ENCODE results near the gene ARFRP1.

The ARFRP1 gene

GRCh38 chr20:63668351-63668750 is 39.4 kb downstream of the ARFRP1 start:
- Histone ChIP-seq H3K36me3 (ENCODE audit: insufficient read depth, insufficient read length, low read length) (peaks cover 78% of the 10 kb centered on the region), H3K9ac (ENCODE audit: insufficient read length, low read depth) (no peak overlapping the region), H3K27me3 (ENCODE audit: insufficient read depth, insufficient read length) (no peaks in the 10 kb centered on the region), H3K9me3 (ENCODE audit: insufficient read depth, low read length) (no peaks in the 10 kb centered on the region), H3K4me1 (ENCODE audit: insufficient read depth, insufficient read length) (peaks cover 2% of the 10 kb centered on the region), H3K4me3 (ENCODE audit: insufficient read length, low read depth) (no peak overlapping the region)
- TF ChIP-seq ZNF274 (IDR thresholded peaks at IDR 0.05; ENCODE audit: low read depth, low read length) (no peak), SUZ12 (IDR thresholded peaks at IDR 0.05; ENCODE audit: extremely low read depth, insufficient read depth, insufficient read length) (no peak), YY1 (IDR thresholded peaks at IDR 0.05; ENCODE audit: insufficient read depth, insufficient read length) (no peak)
- DNase-seq (ENCODE audit: low read depth, low spot score), result no peak

GRCh38 chr20:63667858-63668257 is 39.9 kb downstream of the ARFRP1 start:
- Histone ChIP-seq H3K9me3 (ENCODE audit: insufficient read depth, low read length) (no peaks in the 10 kb centered on the region), H3K9ac (ENCODE audit: insufficient read length, low read depth) (no peak overlapping the region), H3K27me3 (ENCODE audit: insufficient read depth, insufficient read length) (no peaks in the 10 kb centered on the region), H3K36me3 (ENCODE audit: insufficient read depth, insufficient read length, low read length) (peaks cover 82% of the 10 kb centered on the region), H3K4me3 (ENCODE audit: insufficient read length, low read depth) (no peak overlapping the region), H3K4me1 (ENCODE audit: insufficient read depth, insufficient read length) (peaks cover 2% of the 10 kb centered on the region)
- no peak for DNase-seq (ENCODE audit: low read depth, low spot score)
- TF ChIP-seq ZNF274 (IDR thresholded peaks at IDR 0.05; ENCODE audit: low read depth, low read length) (no peak), YY1 (IDR thresholded peaks at IDR 0.05; ENCODE audit: insufficient read depth, insufficient read length) (no peak), SUZ12 (IDR thresholded peaks at IDR 0.05; ENCODE audit: extremely low read depth, insufficient read depth, insufficient read length) (no peak)

GRCh38 chr20:63665708-63666107 is 42.1 kb downstream of the ARFRP1 start:
- H3K4me3 ChIP-seq (ENCODE audit: insufficient read length, low read depth), result no peak overlapping the region
- TF ChIP-seq SUZ12 (IDR thresholded peaks at IDR 0.05; ENCODE audit: extremely low read depth, insufficient read depth, insufficient read length), result no peak
- no peak for TF ChIP-seq ZNF274 (IDR thresholded peaks at IDR 0.05; ENCODE audit: low read depth, low read length)
- TF ChIP-seq YY1 (IDR thresholded peaks at IDR 0.05; ENCODE audit: insufficient read depth, insufficient read length), result no peak
- no peaks in the 10 kb centered on the region for H3K4me1 ChIP-seq (ENCODE audit: insufficient read depth, insufficient read length)
- DNase-seq (ENCODE audit: low read depth, low spot score), result no peak
- H3K9me3 ChIP-seq (ENCODE audit: insufficient read depth, low read length), result no peaks in the 10 kb centered on the region
- H3K9ac ChIP-seq (ENCODE audit: insufficient read length, low read depth), result no peak overlapping the region
- no peaks in the 10 kb centered on the region for H3K27me3 ChIP-seq (ENCODE audit: insufficient read depth, insufficient read length)
- H3K36me3 ChIP-seq (ENCODE audit: insufficient read depth, insufficient read length, low read length), result peaks cover 88% of the 10 kb centered on the region

- Histone ChIP-seq H3K9ac (ENCODE audit: insufficient read length, low read depth) (no peak overlapping the region), H3K9me3 (ENCODE audit: insufficient read depth, low read length) (no peaks in the 10 kb centered on the region), H3K4me3 (ENCODE audit: insufficient read length, low read depth) (no peak overlapping the region), H3K36me3 (ENCODE audit: insufficient read depth, insufficient read length, low read length) (peaks cover 90% of the 10 kb centered on the region), H3K27me3 (ENCODE audit: insufficient read depth, insufficient read length) (no peaks in the 10 kb centered on the region), H3K4me1 (ENCODE audit: insufficient read depth, insufficient read length) (no peaks in the 10 kb centered on the region)
- DNase-seq (ENCODE audit: low read depth, low spot score), result no peak
- no peak for TF ChIP-seq SUZ12 (IDR thresholded peaks at IDR 0.05; ENCODE audit: extremely low read depth, insufficient read depth, insufficient read length)
- no peak for TF ChIP-seq YY1 (IDR thresholded peaks at IDR 0.05; ENCODE audit: insufficient read depth, insufficient read length)
- TF ChIP-seq ZNF274 (IDR thresholded peaks at IDR 0.05; ENCODE audit: low read depth, low read length), result no peak
Observed at GRCh38 chr20:63664861-63665594, 42.7 kb downstream of the ARFRP1 start.

- Histone ChIP-seq H3K27me3 (ENCODE audit: insufficient read depth, insufficient read length) (no peaks in the 10 kb centered on the region), H3K9ac (ENCODE audit: insufficient read length, low read depth) (no peak overlapping the region), H3K36me3 (ENCODE audit: insufficient read depth, insufficient read length, low read length) (peaks cover 95% of the 10 kb centered on the region), H3K4me3 (ENCODE audit: insufficient read length, low read depth) (no peak overlapping the region), H3K9me3 (ENCODE audit: insufficient read depth, low read length) (no peaks in the 10 kb centered on the region), H3K4me1 (ENCODE audit: insufficient read depth, insufficient read length) (peaks cover 3% of the 10 kb centered on the region)
- DNase-seq (ENCODE audit: low read depth, low spot score), result no peak
- TF ChIP-seq YY1 (IDR thresholded peaks at IDR 0.05; ENCODE audit: insufficient read depth, insufficient read length) (no peak), SUZ12 (IDR thresholded peaks at IDR 0.05; ENCODE audit: extremely low read depth, insufficient read depth, insufficient read length) (no peak), ZNF274 (IDR thresholded peaks at IDR 0.05; ENCODE audit: low read depth, low read length) (no peak)
Observed at GRCh38 chr20:63664143-63664851, 43.5 kb downstream of the ARFRP1 start.

- peaks cover 9% of the 10 kb centered on the region for H3K4me1 ChIP-seq (ENCODE audit: insufficient read depth, insufficient read length)
- H3K27me3 ChIP-seq (ENCODE audit: insufficient read depth, insufficient read length), result no peaks in the 10 kb centered on the region
- H3K4me3 ChIP-seq (ENCODE audit: insufficient read length, low read depth), result no peak overlapping the region
- peaks cover 90% of the 10 kb centered on the region for H3K36me3 ChIP-seq (ENCODE audit: insufficient read depth, insufficient read length, low read length)
- no peak for TF ChIP-seq YY1 (IDR thresholded peaks at IDR 0.05; ENCODE audit: insufficient read depth, insufficient read length)
- no peak for TF ChIP-seq ZNF274 (IDR thresholded peaks at IDR 0.05; ENCODE audit: low read depth, low read length)
- TF ChIP-seq SUZ12 (IDR thresholded peaks at IDR 0.05; ENCODE audit: extremely low read depth, insufficient read depth, insufficient read length), result no peak
- no peaks in the 10 kb centered on the region for H3K9me3 ChIP-seq (ENCODE audit: insufficient read depth, low read length)
- DNase-seq (ENCODE audit: low read depth, low spot score), result no peak
- no peak overlapping the region for H3K9ac ChIP-seq (ENCODE audit: insufficient read length, low read depth)
Observed at GRCh38 chr20:63663332-63664066, 44.3 kb downstream of the ARFRP1 start.

- no peaks in the 10 kb centered on the region for H3K9me3 ChIP-seq (ENCODE audit: insufficient read depth, low read length)
- H3K36me3 ChIP-seq (ENCODE audit: insufficient read depth, insufficient read length, low read length), result peaks cover 83% of the 10 kb centered on the region
Observed at GRCh38 chr20:63662813-63663189, 45.0 kb downstream of the ARFRP1 start.

More at GRCh38 chr20:63662813-63663189, 45.0 kb downstream of the ARFRP1 start:
- Histone ChIP-seq H3K27me3 (ENCODE audit: insufficient read depth, insufficient read length) (no peaks in the 10 kb centered on the region), H3K4me1 (ENCODE audit: insufficient read depth, insufficient read length) (peaks cover 9% of the 10 kb centered on the region), H3K4me3 (ENCODE audit: insufficient read length, low read depth) (no peak overlapping the region), H3K9ac (ENCODE audit: insufficient read length, low read depth) (no peak overlapping the region)
- DNase-seq (ENCODE audit: low read depth, low spot score), result no peak
- TF ChIP-seq SUZ12 (IDR thresholded peaks at IDR 0.05; ENCODE audit: extremely low read depth, insufficient read depth, insufficient read length), result no peak
- no peak for TF ChIP-seq ZNF274 (IDR thresholded peaks at IDR 0.05; ENCODE audit: low read depth, low read length)
- no peak for TF ChIP-seq YY1 (IDR thresholded peaks at IDR 0.05; ENCODE audit: insufficient read depth, insufficient read length)
